PFSK-1 (cell line): ENCODE measurements around the gene ARL3.

Source experiments
- POLR2AphosphoS5 ChIP-seq: IDR thresholded peaks from 2 replicates; pipeline ENCODE4 v1.6.1; 2012; ENCODE audit warnings: low read depth, mild to moderate bottlenecking, control low read depth, low read length, moderate library complexity
- TF ChIP-seq, protein P1 (sequence below), 2 experiments: IDR thresholded peaks; 2 replicates each; pipeline versions ENCODE4 v1.6.1 to v1.8.0; 2011 to 2012; ENCODE audit warnings: low read depth in 2 of 2, low read length in 2 of 2, control low read depth in 1 of 2, inconsistent platforms in 1 of 2, mild to moderate bottlenecking in 1 of 2, moderate library complexity in 1 of 2; ENCODE audit not compliant: insufficient read depth in 1 of 2

GRCh38 chr10:102656791-102657371 lies 57.3 kb downstream of the ARL3 start:
- TF ChIP-seq, protein P1, sequence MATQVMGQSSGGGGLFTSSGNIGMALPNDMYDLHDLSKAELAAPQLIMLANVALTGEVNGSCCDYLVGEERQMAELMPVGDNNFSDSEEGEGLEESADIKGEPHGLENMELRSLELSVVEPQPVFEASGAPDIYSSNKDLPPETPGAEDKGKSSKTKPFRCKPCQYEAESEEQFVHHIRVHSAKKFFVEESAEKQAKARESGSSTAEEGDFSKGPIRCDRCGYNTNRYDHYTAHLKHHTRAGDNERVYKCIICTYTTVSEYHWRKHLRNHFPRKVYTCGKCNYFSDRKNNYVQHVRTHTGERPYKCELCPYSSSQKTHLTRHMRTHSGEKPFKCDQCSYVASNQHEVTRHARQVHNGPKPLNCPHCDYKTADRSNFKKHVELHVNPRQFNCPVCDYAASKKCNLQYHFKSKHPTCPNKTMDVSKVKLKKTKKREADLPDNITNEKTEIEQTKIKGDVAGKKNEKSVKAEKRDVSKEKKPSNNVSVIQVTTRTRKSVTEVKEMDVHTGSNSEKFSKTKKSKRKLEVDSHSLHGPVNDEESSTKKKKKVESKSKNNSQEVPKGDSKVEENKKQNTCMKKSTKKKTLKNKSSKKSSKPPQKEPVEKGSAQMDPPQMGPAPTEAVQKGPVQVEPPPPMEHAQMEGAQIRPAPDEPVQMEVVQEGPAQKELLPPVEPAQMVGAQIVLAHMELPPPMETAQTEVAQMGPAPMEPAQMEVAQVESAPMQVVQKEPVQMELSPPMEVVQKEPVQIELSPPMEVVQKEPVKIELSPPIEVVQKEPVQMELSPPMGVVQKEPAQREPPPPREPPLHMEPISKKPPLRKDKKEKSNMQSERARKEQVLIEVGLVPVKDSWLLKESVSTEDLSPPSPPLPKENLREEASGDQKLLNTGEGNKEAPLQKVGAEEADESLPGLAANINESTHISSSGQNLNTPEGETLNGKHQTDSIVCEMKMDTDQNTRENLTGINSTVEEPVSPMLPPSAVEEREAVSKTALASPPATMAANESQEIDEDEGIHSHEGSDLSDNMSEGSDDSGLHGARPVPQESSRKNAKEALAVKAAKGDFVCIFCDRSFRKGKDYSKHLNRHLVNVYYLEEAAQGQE (IDR thresholded peaks at IDR 0.05; ENCODE audit: insufficient read depth in 1 of 2, low read depth in 2 of 2, low read length in 2 of 2) = no peak
- TF ChIP-seq POLR2AphosphoS5 = no peak
